Stimulated activated CD4-positive, alpha-beta T cell treated with anti-CD3 and anti-CD28 coated beads, Interleukin-2, amount 100 ng/mL, for 4 hours (primary cell): ENCODE results near the gene NEFH.

Experiments
- DNase-seq: peaks from one replicate; pipeline ENCODE4 v3.0.0-alpha.2; 2020; ENCODE audit warnings: low read depth

NEFH gene

DNA sequence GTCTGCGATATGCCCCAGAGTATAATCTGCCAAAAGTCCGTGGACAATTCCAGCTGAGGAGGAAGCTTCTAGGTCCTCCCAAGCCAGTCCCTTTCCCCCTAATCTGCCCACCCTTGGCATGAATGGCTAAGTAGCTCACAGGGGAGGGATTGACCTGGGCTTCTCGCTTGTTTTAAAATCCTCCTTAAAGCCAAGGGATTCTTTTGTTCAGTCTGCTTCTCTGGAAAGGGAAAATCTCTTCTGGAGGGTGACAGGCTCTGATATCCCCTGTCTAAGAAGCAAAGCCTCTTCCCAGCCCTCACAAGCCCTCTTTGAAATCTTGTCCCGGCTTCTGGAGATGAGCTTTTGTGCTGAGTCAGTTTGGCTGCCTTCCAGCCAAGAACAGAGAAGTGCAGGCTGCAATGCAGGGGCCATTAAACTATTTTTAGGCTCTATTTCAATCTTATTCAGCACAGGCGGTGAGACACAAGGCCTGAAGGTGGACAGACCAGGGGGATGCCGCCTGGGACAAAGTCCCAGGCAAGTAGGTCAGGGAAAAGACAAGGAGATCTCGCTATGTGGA is 23.9 kb downstream of the NEFH start:
- DNase-seq: no peak

DNA sequence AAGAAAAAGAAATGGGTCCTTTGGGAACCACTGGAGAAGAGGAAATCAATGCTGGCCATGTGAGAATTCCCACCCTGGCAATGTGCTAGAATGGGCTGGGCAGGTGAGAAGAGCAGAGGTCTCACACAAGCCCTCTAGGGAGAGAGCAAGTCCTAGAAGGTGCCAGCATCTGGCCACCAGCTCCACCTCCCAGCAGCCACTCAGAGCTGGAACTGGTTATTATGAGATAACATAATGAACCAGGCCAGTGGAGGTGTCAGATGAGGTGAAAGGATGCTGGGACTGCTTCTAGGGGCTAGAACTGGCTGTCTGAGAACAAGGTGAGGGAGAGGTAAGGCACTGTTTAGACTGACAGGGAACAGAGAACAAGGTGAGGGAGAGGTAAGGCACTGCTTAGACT is 29.3 kb downstream of the NEFH start:
- DNase-seq: no peak

- DNase-seq: no peak
These were observed 29.8 kb downstream of the NEFH start for GRCh38 chr22:29509815-29510214.

DNA sequence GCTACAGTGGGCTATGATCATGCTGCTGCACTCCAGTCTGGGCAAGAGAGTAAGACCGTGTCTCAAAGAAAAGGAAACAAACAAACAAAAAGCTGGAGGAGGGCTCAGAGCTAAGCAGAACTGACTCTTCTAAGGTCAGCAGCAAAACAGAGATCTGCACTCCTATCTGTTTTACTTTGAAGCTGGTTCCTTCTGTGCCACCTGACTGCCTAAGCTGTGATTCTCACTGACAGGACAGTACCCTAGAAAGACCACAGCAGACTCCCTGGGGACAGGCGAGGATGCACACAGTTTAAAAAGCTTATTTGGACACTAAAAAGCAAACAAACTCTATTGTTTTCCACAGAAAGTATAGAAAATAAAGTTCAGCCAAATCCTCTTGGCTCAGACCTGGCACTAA is 30.5 kb downstream of the NEFH start:
- no peak for DNase-seq

DNA sequence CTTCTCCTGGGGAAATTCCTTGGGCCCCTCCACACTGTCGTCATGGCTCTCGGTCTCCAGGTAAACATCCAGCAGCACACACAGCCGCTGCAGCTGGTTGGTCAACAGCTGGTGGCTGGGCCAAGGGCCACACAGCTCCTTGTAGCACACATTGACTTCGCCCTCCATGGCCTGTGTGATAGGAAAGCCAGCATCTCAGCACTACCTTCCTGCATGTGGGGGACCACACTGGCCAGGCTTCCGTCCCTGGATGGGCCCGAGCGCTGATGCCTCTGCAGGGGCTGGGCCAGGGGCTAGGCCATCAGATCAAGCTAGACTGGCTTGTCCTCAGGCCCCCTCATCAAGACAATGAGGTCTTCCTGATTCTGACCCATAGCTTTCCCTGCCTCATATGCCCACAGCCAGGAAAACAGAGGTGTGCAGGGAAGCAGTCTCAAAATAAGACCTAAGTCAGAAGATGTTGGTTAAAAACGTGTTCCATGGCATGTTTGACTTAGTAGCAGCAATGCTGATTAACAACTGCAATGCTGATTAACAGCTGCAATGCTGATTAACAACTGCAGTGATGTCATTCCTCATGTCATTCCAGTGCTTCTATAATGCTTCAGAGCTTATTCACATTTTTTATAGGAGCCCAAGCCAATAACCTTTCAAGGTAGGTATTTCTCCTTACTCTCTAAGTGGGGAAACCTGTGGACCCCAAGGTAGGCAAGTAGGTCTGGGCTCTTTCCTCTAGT is 31.3 kb downstream of the NEFH start:
- DNase-seq: no peak

DNA sequence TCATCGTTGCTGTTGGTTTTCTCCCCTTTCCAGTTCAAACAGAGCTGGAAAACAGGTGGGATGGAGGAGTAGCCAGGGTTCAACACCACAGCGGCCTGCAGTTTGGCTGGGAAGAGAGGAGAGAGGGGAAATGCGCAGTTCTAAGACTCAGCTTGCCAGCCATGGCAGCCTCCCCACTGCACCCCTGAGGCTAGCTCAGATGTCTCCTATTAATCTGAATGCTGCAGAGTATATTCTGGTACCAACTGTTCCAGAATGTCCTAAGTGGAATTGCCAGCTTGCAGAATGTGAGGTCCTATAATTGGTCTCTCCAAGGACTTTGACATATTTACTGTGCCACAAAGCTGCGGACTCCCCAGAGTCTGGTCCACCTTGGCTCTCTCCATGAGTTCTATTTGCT is 32.0 kb downstream of the NEFH start:
- DNase-seq: no peak

DNA sequence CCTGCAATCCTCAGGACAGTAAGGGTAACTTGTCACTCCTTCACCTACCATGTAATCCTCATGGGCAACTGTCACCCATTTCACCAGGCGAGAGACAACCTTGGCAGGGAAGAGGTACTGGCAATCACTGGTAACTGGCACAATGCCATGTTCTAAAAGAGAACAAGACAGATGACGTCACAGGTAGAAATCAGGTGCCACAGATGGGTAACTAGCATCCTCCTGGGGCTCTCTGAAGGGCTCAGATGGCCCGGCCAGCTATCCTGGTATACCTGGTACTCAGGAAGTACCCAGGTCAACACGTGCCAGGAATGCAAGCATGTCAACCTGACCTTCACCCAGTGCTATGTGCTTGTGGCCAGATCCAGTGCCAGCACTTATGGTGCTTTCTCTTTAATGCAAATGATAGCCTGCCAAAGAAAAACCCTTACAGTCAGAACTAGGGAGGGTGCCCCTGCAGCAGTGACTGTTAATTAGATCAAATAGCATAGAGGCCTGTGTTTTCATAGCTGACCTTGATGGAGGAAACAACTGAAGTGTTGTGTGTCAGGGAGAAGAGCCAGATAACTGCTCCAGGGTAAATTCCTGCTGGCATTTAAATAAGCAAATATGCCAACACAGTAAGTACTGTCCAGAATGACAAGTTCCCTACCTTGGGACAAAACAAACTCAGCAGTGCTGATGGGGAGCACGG is 37.3 kb downstream of the NEFH start:
- DNase-seq: no peak

DNA sequence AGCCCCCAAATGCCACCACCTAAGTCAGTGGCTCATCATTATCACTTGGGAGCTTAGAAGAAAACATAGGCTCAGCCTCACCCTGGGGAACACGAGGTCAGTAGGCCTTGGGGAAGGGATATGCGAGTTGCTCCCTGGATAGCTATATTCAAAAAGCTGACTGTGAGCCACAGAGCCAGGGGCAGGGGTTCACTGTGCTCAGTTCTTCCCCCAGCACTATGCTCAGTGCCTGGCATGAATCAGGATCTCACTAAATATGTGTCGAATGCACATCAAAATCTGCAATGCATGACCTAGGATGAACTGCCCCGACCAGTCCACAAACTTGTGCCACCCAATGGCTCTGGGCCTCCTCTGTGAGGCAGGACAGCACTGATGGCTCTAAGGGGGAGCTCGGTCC is 38.4 kb downstream of the NEFH start:
- no peak for DNase-seq

GRCh38 chr22:29519996-29520395 is 40.0 kb downstream of the NEFH start:
- no peak for DNase-seq

DNA sequence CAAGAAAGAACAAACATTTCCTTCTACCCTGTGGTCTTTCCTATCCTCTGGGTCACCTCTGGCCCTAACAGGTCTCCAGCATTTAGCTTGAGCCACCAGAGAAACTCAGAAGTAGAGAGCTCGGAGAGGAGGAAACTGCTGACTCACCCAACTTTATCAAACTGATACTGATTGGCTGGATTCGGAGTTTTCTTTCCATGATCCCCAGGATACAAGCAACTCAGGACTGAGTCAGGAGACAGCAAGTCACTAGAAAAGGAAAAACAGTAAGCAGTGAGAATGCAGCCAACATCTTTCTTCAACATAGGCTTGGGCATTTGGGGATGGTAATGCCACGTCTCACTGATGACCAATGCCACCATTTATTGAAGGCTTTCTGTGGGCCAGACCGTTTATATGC is 40.8 kb downstream of the NEFH start:
- no peak for DNase-seq

DNA sequence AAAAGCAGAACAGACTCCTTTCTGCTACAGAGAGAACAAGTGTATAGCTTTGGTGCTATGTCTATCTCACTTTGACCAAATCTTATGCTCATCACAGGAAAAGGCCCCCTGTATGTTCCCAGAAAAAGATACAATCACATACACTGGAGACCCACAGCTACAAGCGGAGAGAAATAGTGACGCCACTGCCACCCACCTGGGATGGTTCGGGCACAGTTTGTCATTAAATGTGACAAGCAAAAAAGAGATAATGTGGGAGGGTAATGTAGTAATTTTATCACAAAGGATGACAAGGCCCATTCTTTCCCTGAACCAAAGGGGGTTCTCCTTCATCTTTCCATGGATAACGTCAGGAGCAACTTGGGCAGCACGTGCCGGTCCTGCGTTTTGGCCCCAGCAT is 41.5 kb downstream of the NEFH start:
- no peak for DNase-seq

GRCh38 chr22:29523761-29524160 is 43.7 kb downstream of the NEFH start:
- no peak for DNase-seq

- DNase-seq: no peak
These were observed 44.6 kb downstream of the NEFH start for GRCh38 chr22:29524442-29525191.

DNA sequence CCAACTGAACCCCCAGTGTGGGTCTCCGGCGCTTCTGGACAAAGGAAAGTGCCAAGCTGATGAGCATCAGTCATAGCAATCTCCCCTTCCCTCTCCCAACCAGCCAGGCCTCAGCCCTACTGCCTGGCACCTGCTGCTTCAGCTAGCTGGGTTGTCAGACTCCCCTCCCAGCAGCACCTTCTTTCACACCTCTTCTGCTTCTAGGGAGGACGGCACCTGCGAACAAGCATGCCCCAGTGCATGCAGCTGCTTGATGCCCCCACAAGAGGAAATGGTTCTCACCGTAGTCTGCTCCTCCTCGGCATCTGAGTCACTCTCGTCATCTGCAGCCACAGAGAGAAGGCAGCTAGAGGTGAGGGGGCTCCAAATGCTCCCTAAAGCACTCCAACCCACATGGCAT is 48.1 kb downstream of the NEFH start:
- no peak for DNase-seq

- DNase-seq: no peak
These were observed 50.7 kb downstream of the NEFH start for GRCh38 chr22:29530716-29531115.

- DNase-seq: no peak
These were observed 51.4 kb downstream of the NEFH start for GRCh38 chr22:29531419-29531818.

- no peak for DNase-seq
These were observed 56.4 kb downstream of the NEFH start for GRCh38 chr22:29536411-29536810.

GRCh38 chr22:29539105-29539504 is 59.1 kb downstream of the NEFH start:
- DNase-seq: no peak
